ENCODE measurements around the gene SUOX.
"Not testable (repeated sequence)": the region's sequence is repeated elsewhere in the genome, so short reads cannot be mapped to it uniquely, and the experiment has no call there.

SUOX gene

GRCh38 chr12:55983232-55983842, 13.7 kb upstream of the SUOX start:
- no peak for DNase-seq (ENCODE audit: low spot score)

- DNase-seq (ENCODE audit: low spot score) = no peak
Measured at GRCh38 chr12:55984861-55985260, 12.2 kb upstream of the SUOX start.

- DNase-seq (ENCODE audit: low spot score) = no peak
Measured at GRCh38 chr12:55985341-55985740, 11.7 kb upstream of the SUOX start.

- not testable (repeated sequence) for DNase-seq (ENCODE audit: low spot score)
Measured at GRCh38 chr12:55985976-55986375, 11.1 kb upstream of the SUOX start.

GRCh38 chr12:55991110-55991509, 6.0 kb upstream of the SUOX start:
- DNase-seq (ENCODE audit: low spot score) = no peak

- no peak for DNase-seq (ENCODE audit: low spot score)
Measured at GRCh38 chr12:55993230-55993853, 3.7 kb upstream of the SUOX start.

GRCh38 chr12:55995366-55995765, 1.7 kb upstream of the SUOX start:
- no peak for DNase-seq (ENCODE audit: low spot score)

GRCh38 chr12:55996201-55996714, 818 bp upstream of the SUOX start:
- DNase-seq (ENCODE audit: low spot score) = peak; percentile 67

GRCh38 chr12:55997535-55997859, 421 bp downstream of the SUOX start:
- DNase-seq (ENCODE audit: low spot score) = no peak

- DNase-seq (ENCODE audit: low spot score) = not testable (repeated sequence)
Measured at GRCh38 chr12:55999522-55999921, 2.4 kb downstream of the SUOX start.

- not testable (repeated sequence) for DNase-seq (ENCODE audit: low spot score)
Measured at GRCh38 chr12:55999999-56000540, 3.0 kb downstream of the SUOX start.

- DNase-seq (ENCODE audit: low spot score) = no peak
Measured at GRCh38 chr12:56001487-56002100, 4.5 kb downstream of the SUOX start.

GRCh38 chr12:56003376-56003775, 6.3 kb downstream of the SUOX start:
- not testable (repeated sequence) for DNase-seq (ENCODE audit: low spot score)

- DNase-seq (ENCODE audit: low spot score) = no peak
Measured at GRCh38 chr12:56004211-56004610, 7.1 kb downstream of the SUOX start.

- peak; percentile 36 for DNase-seq (ENCODE audit: low spot score)
Measured at GRCh38 chr12:56007564-56008559, 10.8 kb downstream of the SUOX start.

GRCh38 chr12:56010111-56010570, 13.1 kb downstream of the SUOX start:
- DNase-seq (ENCODE audit: low spot score) = no peak

- no peak for DNase-seq (ENCODE audit: low spot score)
Measured at GRCh38 chr12:56011509-56012090, 14.5 kb downstream of the SUOX start.

- no peak for DNase-seq (ENCODE audit: low spot score)
Measured at GRCh38 chr12:56013482-56013881, 16.4 kb downstream of the SUOX start.

- peak; percentile 4 for DNase-seq (ENCODE audit: low spot score)
Measured at GRCh38 chr12:56014205-56014604, 17.1 kb downstream of the SUOX start.

- DNase-seq (ENCODE audit: low spot score) = no peak
Measured at GRCh38 chr12:56017181-56017580, 20.1 kb downstream of the SUOX start.

- no peak for DNase-seq (ENCODE audit: low spot score)
Measured at GRCh38 chr12:56018356-56018755, 21.3 kb downstream of the SUOX start.
